GM12878 (cell line): ENCODE results near the gene PGM2L1. TPM values are rescaled to one million over a fixed set of nuclear protein-coding genes. Genes with fewer than 3 reads are reported as not detected.

Experiments
- ATAC-seq: fragments of 200-7000 bp; cut with Tn5 transposase; 3 replicates; pipeline ENCODE4 v1.9.1; 2020; ENCODE audit warnings: mild to moderate bottlenecking, moderate library complexity
- BruUV-seq: library from RNA; stranded (reverse); fragments of 400-500 nt; replicated peaks from 2 replicates; lab custom pipeline; 2021; lab: Mats Ljungman, UMichigan
- CTCF ChIA-PET: fragments of 300-600 bp; sonication (Branson Sonifier 250); formaldehyde crosslinking; extraction: SDS; loops from one replicate; lab custom pipeline; 2021; ENCODE audit warnings: inconsistent platforms; lab: Yijun Ruan, JAX
- POLR2A ChIA-PET: fragments of 350-600 bp; formaldehyde crosslinking; extraction: SDS; loops from one replicate; lab custom pipeline; 2021; ENCODE audit warnings: inconsistent platforms; lab: Charles Lee
- RAD21 ChIA-PET: fragments of 300-600 bp; sonication (Branson Sonifier 250); formaldehyde crosslinking; loops from one replicate; lab custom pipeline; 2023; ENCODE audit warnings: antibody characterized with exemption; ENCODE audit not compliant: unreplicated experiment; lab: Charles Lee
- SMC1A ChIA-PET: fragments of 300-600 bp; sonication (Branson Sonifier 250); formaldehyde crosslinking; loops from one replicate; lab custom pipeline; 2023; ENCODE audit not compliant: unreplicated experiment, uncharacterized antibody; lab: Charles Lee
- DNase-seq: peaks from one replicate; pipeline ENCODE4 v3.0.0-alpha.2; 2011; ENCODE audit warnings: low read depth, low spot score
- FAIRE-seq: peaks from 3 replicates; lab custom pipeline; 2011; peaks lifted over from hg19 to GRCh38; lab: Jason Lieb, UNC
- H2AFZ ChIP-seq: 2 replicates; pipeline ENCODE4 v1.6.0; 2011; ENCODE audit warnings: low read depth, low read length, control low read depth; ENCODE audit not compliant: control insufficient read depth
- H3K27ac ChIP-seq: 2 replicates; pipeline ENCODE4 v1.5.1; 2011; ENCODE audit warnings: control low read depth; ENCODE audit not compliant: control insufficient read depth, insufficient read depth
- H3K27me3 ChIP-seq, 2 experiments: replicated peaks in 1 of 2; 2 replicates each; pipeline versions ENCODE4 v1.6.0 to v1.6.1; 2011; ENCODE audit warnings: low read length in 1 of 2; ENCODE audit not compliant: control insufficient read depth in 2 of 2, insufficient read depth in 2 of 2
- H3K36me3 ChIP-seq, 2 experiments: 2 replicates each; pipeline ENCODE4 v1.5.1; 2011; ENCODE audit warnings: low read length in 1 of 2; ENCODE audit not compliant: control insufficient read depth in 2 of 2, insufficient read depth in 2 of 2
- H3K4me1 ChIP-seq: 2 replicates; pipeline ENCODE4 v1.6.1; 2011; ENCODE audit warnings: mild to moderate bottlenecking, low read length, moderate library complexity, mixed read lengths; ENCODE audit not compliant: control insufficient read depth, insufficient read depth
- H3K4me2 ChIP-seq: 2 replicates; pipeline ENCODE4 v1.6.0; 2011; ENCODE audit warnings: control low read depth; ENCODE audit not compliant: control insufficient read depth, insufficient read depth
- H3K4me3 ChIP-seq: fragments of 200-600 bp; sonication (generic); 2 replicates; pipeline ENCODE4 v1.5.1; 2016
- H3K79me2 ChIP-seq: 2 replicates; pipeline ENCODE4 v1.6.0; 2011; ENCODE audit warnings: low read length; ENCODE audit not compliant: control insufficient read depth, insufficient read depth
- H3K9ac ChIP-seq: 2 replicates; pipeline ENCODE4 v1.8.0; 2011; ENCODE audit warnings: low read length, control low read depth, mixed read lengths; ENCODE audit not compliant: control insufficient read depth, insufficient read depth
- H3K9me3 ChIP-seq: replicated peaks from 3 replicates; pipeline ENCODE4 v1.5.1; 2011; ENCODE audit warnings: mild to moderate bottlenecking, low read length; ENCODE audit not compliant: control insufficient read depth, insufficient read depth
- H4K20me1 ChIP-seq: 2 replicates; pipeline ENCODE4 v1.6.0; 2011; ENCODE audit not compliant: control insufficient read depth, insufficient read depth
- ATF7 ChIP-seq: fragments of 450-650 bp; IDR thresholded peaks from 2 replicates; pipeline ENCODE4 v1.6.1; 2016; ENCODE audit warnings: low read depth, mild to moderate bottlenecking
- BACH1 ChIP-seq: fragments of 450-650 bp; IDR thresholded peaks from 2 replicates; pipeline ENCODE4 v1.6.1; 2017; ENCODE audit warnings: mild to moderate bottlenecking, borderline replicate concordance
- EED ChIP-seq: sonication (generic); IDR thresholded peaks from 2 replicates; pipeline ENCODE4 v1.6.1; 2016; ENCODE audit warnings: antibody characterized with exemption, low read depth
- GATAD2B ChIP-seq: fragments of 450-650 bp; conservative IDR thresholded peaks from 2 replicates; pipeline ENCODE4 v1.6.1; 2017; ENCODE audit warnings: low read depth, mild to moderate bottlenecking, moderate library complexity
- IKZF2 ChIP-seq, 2 experiments: fragments of 450-650 bp; IDR thresholded peaks; 2 replicates each; pipeline ENCODE4 v1.6.1; 2017; ENCODE audit warnings: mild to moderate bottlenecking in 2 of 2, moderate library complexity in 2 of 2
- JUND ChIP-seq: IDR thresholded peaks from 2 replicates; pipeline ENCODE4 v1.6.1; 2012; ENCODE audit warnings: low read depth, mild to moderate bottlenecking, low read length, improper control_type of control experiment, moderate library complexity
- MEF2B ChIP-seq: fragments of 450-650 bp; IDR thresholded peaks from 2 replicates; pipeline ENCODE4 v1.6.1; 2018; ENCODE audit warnings: mild to moderate bottlenecking, moderate library complexity; ENCODE audit not compliant: partially characterized antibody, poor library complexity, severe bottlenecking
- POLR2AphosphoS2 ChIP-seq: IDR thresholded peaks from 2 replicates; pipeline ENCODE4 v1.6.1; 2011; ENCODE audit warnings: low read depth, mild to moderate bottlenecking, low read length, improper control_type of control experiment, moderate library complexity
- RAD21 ChIP-seq: IDR thresholded peaks from 2 replicates; pipeline ENCODE4 v1.6.1; 2011; ENCODE audit warnings: mild to moderate bottlenecking, low read depth, low read length, moderate library complexity; ENCODE audit not compliant: insufficient read depth
- SRF ChIP-seq, 2 experiments: IDR thresholded peaks; 2 replicates each; pipeline ENCODE4 v1.6.1; 2011; ENCODE audit warnings: low read depth in 2 of 2, low read length in 2 of 2, mild to moderate bottlenecking in 1 of 2, moderate library complexity in 1 of 2
- TCF12 ChIP-seq: IDR thresholded peaks from 2 replicates; pipeline ENCODE4 v1.6.1; 2011; ENCODE audit warnings: low read depth, mild to moderate bottlenecking, low read length
- USF1 ChIP-seq: IDR thresholded peaks from 2 replicates; pipeline ENCODE4 v1.6.1; 2011; ENCODE audit warnings: borderline replicate concordance, low read depth, mild to moderate bottlenecking, moderate library complexity, mixed read lengths, low read length; ENCODE audit not compliant: insufficient read depth; ENCODE audit errors: extremely low read length
- WGBS: methylation state at CpG from one replicate; pipeline ENCODE4 v1.1.6; 2016; ENCODE audit warnings: low lambda C conversion rate; ENCODE audit not compliant: insufficient replicate concordance, insufficient coverage; ENCODE audit errors: missing lambda C conversion rate; 5-methylcytosine and 5-hydroxymethylcytosine counted together
- in situ Hi-C: fragments of 300-500 bp; cut with MboI; formaldehyde crosslinking; loops from 9 replicates; pipeline ENCODE4 v1.14.3; 2018; ENCODE audit warnings: mixed read lengths
- intact Hi-C: fragments of 100-400 bp; cut with micrococcal nuclease; formaldehyde crosslinking; loops from one replicate; pipeline ENCODE4 v1.14.2; 2022; ENCODE audit not compliant: unreplicated experiment
- polyA plus RNA-seq, 11 experiments: library from polyadenylated mRNA; depleted of rRNA in 4 of 11; unstranded in 6 of 11; stranded (reverse) in 5 of 11; fragments of >200 nt; fragmentation: Nextera tagmentation in 4 of 11; fragmentation: Illumina TruSeq in 1 of 11; extraction: Ambion mirVana in 4 of 11; extraction: Trizol in 1 of 11; gene quantifications; 1 replicate in 1 of 11; 2 replicates in 10 of 11; pipeline versions ENCODE4 v1.2.1 to v1.2.3, GENCODE V29; 2011 to 2016; ENCODE audit warnings: inconsistent platforms in 2 of 11, missing spikeins in 2 of 11, low read depth in 1 of 11
- total RNA-seq, 4 experiments: library from RNA; depleted of rRNA in 3 of 4; stranded (reverse); fragments of >200 nt in 3 of 4; fragmentation: Illumina TruSeq in 1 of 4; extraction: Trizol in 1 of 4; gene quantifications; 2 replicates each; pipeline versions ENCODE4 v1.2.1 to v1.2.3, GENCODE V29; 2013 to 2021

PGM2L1 gene
- total and polyA plus RNA-seq, 10 of the 15 experiments (the other 5 are each of a cell fraction or from before 2014, with no cell fraction given): 0.04 to 0.20 (median 0.13) TPM; not detected in 1

DNA sequence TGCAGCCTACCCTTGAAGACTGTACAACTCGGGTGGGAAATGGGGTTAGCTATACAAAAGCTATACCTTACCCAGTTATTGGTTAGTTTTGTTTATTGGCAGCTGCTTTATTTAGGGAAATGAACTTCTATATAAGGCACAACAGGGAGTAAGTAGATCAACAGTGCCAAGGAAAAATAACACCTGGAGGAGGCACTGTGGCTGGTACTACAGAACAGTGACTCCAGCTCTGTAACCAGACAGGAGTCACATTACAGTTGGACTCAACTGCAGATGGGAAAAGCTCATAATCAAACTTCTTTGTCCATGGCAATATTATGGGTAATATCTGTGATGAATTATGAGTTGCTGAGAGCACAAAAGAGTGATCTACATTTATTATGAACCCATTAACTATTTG is 100.7 kb downstream of the PGM2L1 start:
- Histone ChIP-seq H3K27me3 (no peaks in the 10 kb centered on the region; a peak in 1 of 4 replicates), H3K79me2 (no peaks in the 10 kb centered on the region), H3K4me1 (no peaks in the 10 kb centered on the region), H3K4me3 (no peak overlapping the region), H2AFZ (no peak overlapping the region), H3K4me2 (no peak overlapping the region), H3K27ac (no peak overlapping the region), H3K36me3 (no peaks in the 10 kb centered on the region), H3K9me3 (no peaks in the 10 kb centered on the region), H4K20me1 (no peaks in the 10 kb centered on the region), H3K9ac (no peak overlapping the region)
- ChIA-PET CTCF (interaction anchor here (0.8 to 1.2 kb wide), 2 partner anchors 19 to 42 kb away, joined by 3 read pairs; no protein-coding TSS in a partner anchor), POLR2A (interaction anchor here (0.6 kb wide), 1 partner anchor 1456 kb away, joined by 3 read pairs; no protein-coding TSS in a partner anchor), RAD21 (interaction anchor here (0.6 to 1.0 kb wide), 2 partner anchors 42 to 1122 kb away, joined by 3 read pairs; no protein-coding TSS in a partner anchor), SMC1A (no interaction called here)
- TF ChIP-seq ATF7 (no peak), USF1 (no peak), SRF (IDR thresholded peaks at IDR 0.05; ENCODE audit: low read depth in 2 of 2, low read length in 2 of 2) (no peak), BACH1 (no peak), JUND (no peak), IKZF2 (IDR thresholded peaks at IDR 0.05) (no peak), EED (no peak), GATAD2B (no peak), RAD21 (no peak), TCF12 (no peak), POLR2AphosphoS2 (no peak), MEF2B (no peak)
- in situ Hi-C loops (no loop called here), intact Hi-C loops (no loop called here)
- DNase-seq (no peak), FAIRE-seq (no peak), ATAC-seq (no peak)
- WGBS: 31% methylated on average over 1 of the region's 1 CpG
- no TSS peak for BruUV-seq
